ENCODE data around the gene TMEM141.

- TF ChIP-seq POLR2AphosphoS5 (IDR thresholded peaks at IDR 0.05; ENCODE audit: low read depth, low read length) (no peak), REST (IDR thresholded peaks at IDR 0.05; ENCODE audit: insufficient read depth in 1 of 2, low read depth in 2 of 2, low read length in 2 of 2) (no peak)
Observed at GRCh38 chr9:136806067-136806466, 14.9 kb downstream of the TMEM141 start.

Data from PFSK-1 (cell line).